ENCODE measurements around the gene IBA57. TPM values are rescaled to one million over a fixed set of nuclear protein-coding genes. Genes with fewer than 3 reads are reported as not detected.

Gene IBA57
- total and polyA plus RNA-seq, 2 donors: 1.7 to 4.2 TPM

GRCh38 chr1:228207851-228208821, 42.5 kb downstream of the IBA57 start, which contains the start of gene OBSCN:
OBSCN (plus strand) TSS chr1:228208044; CDS start chr1:228211784, 3,740 bp downstream.
- no peaks in the 10 kb centered on the region for H3K36me3 ChIP-seq (ENCODE audit: control insufficient read depth in 2 of 2, insufficient read depth in 2 of 2, low read length in 1 of 2)
- peaks cover 0 to 52% of the 10 kb centered on the region in 2 donors for H3K27me3 ChIP-seq (ENCODE audit: control insufficient read depth in 2 of 2, insufficient read depth in 1 of 2, low read length in 1 of 2)
- no peak within 1 kb of the TSS for H3K4me3 ChIP-seq (ENCODE audit: low read length in 2 of 2)
- H3K4me1 ChIP-seq (ENCODE audit: control insufficient read depth in 2 of 2, insufficient read depth in 2 of 2, low read length in 2 of 2): peaks cover 2 to 4% of the 10 kb centered on the region in 2 donors
- H3K9me3 ChIP-seq (ENCODE audit: control insufficient read depth in 2 of 2, insufficient read depth in 1 of 2, low read length in 1 of 2): peaks cover 0 to 3% of the 10 kb centered on the region in 2 donors
- no peak within 1 kb of the TSS for H3K27ac ChIP-seq (ENCODE audit: low read depth in 1 of 2, low read length in 1 of 2)
- DNase-seq (ENCODE audit: low read depth in 6 of 9, low spot score in 9 of 9): no peak
- 71% methylated on average over 30 of the region's 30 CpGs for WGBS

GRCh38 chr1:228208831-228209551, 43.4 kb downstream of the IBA57 start:
- Histone ChIP-seq H3K36me3 (ENCODE audit: control insufficient read depth in 2 of 2, insufficient read depth in 2 of 2, low read length in 1 of 2) (no peaks in the 10 kb centered on the region), H3K9me3 (ENCODE audit: control insufficient read depth in 2 of 2, insufficient read depth in 1 of 2, low read length in 1 of 2) (peaks cover 0 to 3% of the 10 kb centered on the region in 2 donors), H3K27me3 (ENCODE audit: control insufficient read depth in 2 of 2, insufficient read depth in 1 of 2, low read length in 1 of 2) (peaks cover 0 to 52% of the 10 kb centered on the region in 2 donors), H3K4me3 (ENCODE audit: low read length in 2 of 2) (no peak overlapping the region), H3K27ac (ENCODE audit: low read depth in 1 of 2, low read length in 1 of 2) (no peak overlapping the region), H3K4me1 (ENCODE audit: control insufficient read depth in 2 of 2, insufficient read depth in 2 of 2, low read length in 2 of 2) (peaks cover 4% of the 10 kb centered on the region in 2 donors)
- no peak for DNase-seq (ENCODE audit: low read depth in 6 of 9, low spot score in 9 of 9)
- 86% methylated on average over 19 of the region's 19 CpGs for WGBS

DNA sequence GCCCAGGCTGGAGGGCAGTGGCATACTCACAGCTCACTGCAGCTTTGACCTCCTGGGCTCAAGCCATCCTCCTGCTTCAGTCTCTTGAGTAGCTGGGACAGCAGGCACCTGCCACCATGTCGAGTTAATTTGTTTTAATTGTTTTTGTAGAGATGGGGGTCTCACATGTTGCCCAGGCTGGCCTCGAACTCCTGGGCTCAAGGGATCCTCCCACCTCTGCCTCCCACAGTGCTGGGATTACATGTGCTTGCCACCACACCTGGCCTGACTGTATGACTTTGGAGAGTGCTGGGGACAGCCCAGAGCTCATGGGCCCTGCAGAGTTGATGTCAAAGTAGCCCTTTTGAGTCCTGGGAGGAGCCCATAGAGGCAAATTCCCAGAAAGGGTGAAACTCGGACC, 44.1 kb downstream of the IBA57 start:
- Histone ChIP-seq H3K9me3 (ENCODE audit: control insufficient read depth in 2 of 2, insufficient read depth in 1 of 2, low read length in 1 of 2) (peaks cover 0 to 3% of the 10 kb centered on the region in 2 donors), H3K36me3 (ENCODE audit: control insufficient read depth in 2 of 2, insufficient read depth in 2 of 2, low read length in 1 of 2) (peaks cover 0 to 2% of the 10 kb centered on the region in 2 donors), H3K27me3 (ENCODE audit: control insufficient read depth in 2 of 2, insufficient read depth in 1 of 2, low read length in 1 of 2) (peaks cover 0 to 52% of the 10 kb centered on the region in 2 donors), H3K4me3 (ENCODE audit: low read length in 2 of 2) (no peak overlapping the region), H3K4me1 (ENCODE audit: control insufficient read depth in 2 of 2, insufficient read depth in 2 of 2, low read length in 2 of 2) (peaks cover 4 to 9% of the 10 kb centered on the region in 2 donors), H3K27ac (ENCODE audit: low read depth in 1 of 2, low read length in 1 of 2) (no peak overlapping the region)
- DNase-seq (ENCODE audit: low read depth in 6 of 9, low spot score in 9 of 9): no peak
- WGBS: 97% methylated on average over 3 of the region's 3 CpGs

DNA sequence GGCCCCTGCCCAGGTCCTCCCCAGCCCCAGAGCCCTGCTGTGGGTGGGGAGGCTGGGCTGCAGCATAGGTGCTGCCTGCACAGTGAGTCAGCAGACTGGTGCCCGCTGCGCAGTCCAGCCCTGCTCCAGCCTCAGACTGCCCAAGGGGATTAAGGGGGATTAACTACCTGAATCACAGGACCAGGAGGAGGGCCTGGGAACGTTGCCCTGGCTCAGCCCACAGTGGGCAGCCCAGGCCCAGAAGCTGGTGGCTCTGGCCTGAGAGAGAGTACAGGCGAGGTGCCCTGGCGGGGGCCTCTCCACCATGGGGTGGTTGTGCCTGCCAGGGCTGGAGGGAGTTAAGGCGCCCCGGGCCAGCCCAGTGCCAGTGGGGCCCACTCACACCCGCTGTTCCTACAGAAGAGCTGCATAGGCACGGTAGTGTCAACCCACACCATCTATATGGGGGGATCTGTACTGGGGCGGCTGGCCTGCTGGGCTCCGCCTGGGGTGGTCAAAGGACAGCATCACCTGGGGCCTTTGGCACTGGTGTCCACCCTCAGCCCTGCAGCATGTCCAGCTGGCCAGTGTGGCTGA, 44.6 kb downstream of the IBA57 start:
- Histone ChIP-seq H3K4me1 (ENCODE audit: control insufficient read depth in 2 of 2, insufficient read depth in 2 of 2, low read length in 2 of 2) (peaks cover 4 to 9% of the 10 kb centered on the region in 2 donors), H3K27me3 (ENCODE audit: control insufficient read depth in 2 of 2, insufficient read depth in 1 of 2, low read length in 1 of 2) (peaks cover 0 to 52% of the 10 kb centered on the region in 2 donors)
- 88% methylated on average over 11 of the region's 11 CpGs for WGBS

GRCh38 chr1:228210712-228211530, 45.3 kb downstream of the IBA57 start:
- Histone ChIP-seq H3K36me3 (ENCODE audit: control insufficient read depth in 2 of 2, insufficient read depth in 2 of 2, low read length in 1 of 2) (peaks cover 5 to 8% of the 10 kb centered on the region in 2 donors), H3K4me3 (ENCODE audit: low read length in 2 of 2) (no peak overlapping the region), H3K4me1 (ENCODE audit: control insufficient read depth in 2 of 2, insufficient read depth in 2 of 2, low read length in 2 of 2) (peaks cover 4 to 9% of the 10 kb centered on the region in 2 donors), H3K27me3 (ENCODE audit: control insufficient read depth in 2 of 2, insufficient read depth in 1 of 2, low read length in 1 of 2) (peaks cover 0 to 47% of the 10 kb centered on the region in 2 donors), H3K27ac (ENCODE audit: low read depth in 1 of 2, low read length in 1 of 2) (no peak overlapping the region), H3K9me3 (ENCODE audit: control insufficient read depth in 2 of 2, insufficient read depth in 1 of 2, low read length in 1 of 2) (peaks cover 0 to 3% of the 10 kb centered on the region in 2 donors)
- WGBS: 91% methylated on average over 16 of the region's 16 CpGs
- DNase-seq (ENCODE audit: low read depth in 6 of 9, low spot score in 9 of 9): no peak

More for the DNA sequence above, 44.6 kb downstream of the IBA57 start:
- no peak for DNase-seq (ENCODE audit: low read depth in 6 of 9, low spot score in 9 of 9)
- Histone ChIP-seq H3K27ac (ENCODE audit: low read depth in 1 of 2, low read length in 1 of 2) (no peak overlapping the region), H3K9me3 (ENCODE audit: control insufficient read depth in 2 of 2, insufficient read depth in 1 of 2, low read length in 1 of 2) (peaks cover 0 to 3% of the 10 kb centered on the region in 2 donors), H3K36me3 (ENCODE audit: control insufficient read depth in 2 of 2, insufficient read depth in 2 of 2, low read length in 1 of 2) (peaks cover under 1 to 7% of the 10 kb centered on the region in 2 donors), H3K4me3 (ENCODE audit: low read length in 2 of 2) (no peak overlapping the region)

DNA sequence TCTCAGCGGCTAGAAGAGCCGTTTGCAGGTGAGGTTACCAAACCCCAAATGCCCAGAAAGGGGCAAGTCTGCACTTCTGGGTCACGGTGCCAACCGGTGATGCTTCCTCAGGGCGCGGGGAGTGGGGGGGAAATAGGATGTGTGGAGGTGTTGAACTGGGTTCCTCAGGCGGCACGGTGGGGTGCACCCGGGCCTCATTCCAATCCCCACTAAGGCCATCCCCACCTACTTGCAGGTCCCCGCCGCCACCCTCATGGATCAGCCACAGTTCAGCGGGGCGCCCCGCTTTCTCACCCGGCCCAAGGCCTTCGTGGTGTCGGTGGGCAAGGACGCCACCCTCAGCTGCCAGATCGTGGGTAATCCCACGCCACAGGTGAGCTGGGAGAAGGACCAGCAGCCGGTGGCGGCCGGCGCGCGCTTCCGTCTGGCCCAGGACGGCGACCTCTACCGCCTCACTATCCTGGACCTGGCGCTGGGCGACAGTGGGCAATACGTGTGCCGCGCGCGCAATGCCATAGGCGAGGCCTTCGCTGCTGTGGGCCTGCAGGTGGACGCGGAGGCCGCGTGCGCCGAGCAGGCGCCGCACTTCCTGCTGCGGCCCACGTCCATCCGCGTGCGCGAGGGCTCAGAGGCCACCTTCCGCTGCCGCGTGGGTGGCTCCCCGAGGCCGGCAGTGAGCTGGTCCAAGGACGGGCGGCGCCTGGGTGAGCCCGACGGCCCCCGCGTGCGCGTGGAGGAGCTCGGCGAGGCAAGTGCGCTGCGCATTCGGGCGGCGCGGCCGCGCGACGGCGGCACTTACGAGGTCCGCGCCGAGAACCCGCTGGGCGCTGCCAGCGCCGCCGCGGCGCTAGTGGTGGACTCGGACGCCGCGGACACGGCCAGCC, 46.2 kb downstream of the IBA57 start:
- Histone ChIP-seq H3K27ac (ENCODE audit: low read depth in 1 of 2, low read length in 1 of 2) (no peak overlapping the region), H3K4me1 (ENCODE audit: control insufficient read depth in 2 of 2, insufficient read depth in 2 of 2, low read length in 2 of 2) (peaks cover 4 to 9% of the 10 kb centered on the region in 2 donors), H3K4me3 (ENCODE audit: low read length in 2 of 2) (peak overlapping the region in 1 of 2 donors; percentile 75), H3K27me3 (ENCODE audit: control insufficient read depth in 2 of 2, insufficient read depth in 1 of 2, low read length in 1 of 2) (peaks cover 0 to 40% of the 10 kb centered on the region in 2 donors), H3K36me3 (ENCODE audit: control insufficient read depth in 2 of 2, insufficient read depth in 2 of 2, low read length in 1 of 2) (peaks cover 9 to 16% of the 10 kb centered on the region in 2 donors), H3K9me3 (ENCODE audit: control insufficient read depth in 2 of 2, insufficient read depth in 1 of 2, low read length in 1 of 2) (peaks cover 0 to 3% of the 10 kb centered on the region in 2 donors)
- DNase-seq (ENCODE audit: low read depth in 6 of 9, low spot score in 9 of 9): no peak
- 92% methylated on average over 96 of the region's 96 CpGs for WGBS

GRCh38 chr1:228212415-228212965, 46.9 kb downstream of the IBA57 start:
- DNase-seq (ENCODE audit: low read depth in 6 of 9, low spot score in 9 of 9): peak in 1 of 9 donors; percentile 4
- H3K27ac ChIP-seq (ENCODE audit: low read depth in 1 of 2, low read length in 1 of 2): no peak overlapping the region
- H3K9me3 ChIP-seq (ENCODE audit: control insufficient read depth in 2 of 2, insufficient read depth in 1 of 2, low read length in 1 of 2): peaks cover 0 to 3% of the 10 kb centered on the region in 2 donors
- H3K4me3 ChIP-seq (ENCODE audit: low read length in 2 of 2): peak overlapping the region; percentile 44 to 75
- 41% methylated on average over 66 of the region's 66 CpGs for WGBS
- peaks cover 0 to 33% of the 10 kb centered on the region in 2 donors for H3K27me3 ChIP-seq (ENCODE audit: control insufficient read depth in 2 of 2, insufficient read depth in 1 of 2, low read length in 1 of 2)
- H3K36me3 ChIP-seq (ENCODE audit: control insufficient read depth in 2 of 2, insufficient read depth in 2 of 2, low read length in 1 of 2): peaks cover 16 to 24% of the 10 kb centered on the region in 2 donors
- peaks cover 4 to 9% of the 10 kb centered on the region in 2 donors for H3K4me1 ChIP-seq (ENCODE audit: control insufficient read depth in 2 of 2, insufficient read depth in 2 of 2, low read length in 2 of 2)

All from thymus (tissue), 11 donors.